Epithelial cell of proximal tubule (primary cell): ENCODE data around the gene CPNE2. TPM values are rescaled to one million over a fixed set of nuclear protein-coding genes. Genes with fewer than 3 reads are reported as not detected.

Experiments used
- DNase-seq: peaks from one replicate; pipeline ENCODE4 v3.0.0-alpha.2; 2011; ENCODE audit warnings: low read depth
- H3K4me3 ChIP-seq: 2 replicates; pipeline ENCODE4 v1.5.1; 2011; ENCODE audit warnings: low read depth, mild to moderate bottlenecking, low read length
- CTCF ChIP-seq: conservative IDR thresholded peaks from 2 replicates; pipeline ENCODE4 v1.5.1; 2012; ENCODE audit warnings: low read depth, mild to moderate bottlenecking, low read length
- total RNA-seq: library from RNA; depleted of rRNA; stranded (reverse); fragments of >200 nt; gene quantifications from 2 replicates; pipeline ENCODE4 v1.2.3, GENCODE V29; 2015

The CPNE2 gene
- total RNA-seq, 1 donor from 2014 or later: 44.9 TPM

- no peak for DNase-seq
These were observed 46.0 kb downstream of the CPNE2 start for GRCh38 chr16:57138281-57138935.

GRCh38 chr16:57140931-57141668, 48.7 kb downstream of the CPNE2 start:
- DNase-seq: no peak
- TF ChIP-seq CTCF: no peak
- no peak overlapping the region for H3K4me3 ChIP-seq

More at GRCh38 chr16:57138281-57138935, 46.0 kb downstream of the CPNE2 start:
- TF ChIP-seq CTCF: no peak
- H3K4me3 ChIP-seq: no peak overlapping the region

GRCh38 chr16:57141822-57142631, 49.6 kb downstream of the CPNE2 start:
- no peak for TF ChIP-seq CTCF
- no peak for DNase-seq
- no peak overlapping the region for H3K4me3 ChIP-seq

GRCh38 chr16:57143149-57143921, 51.0 kb downstream of the CPNE2 start:
- H3K4me3 ChIP-seq: no peak overlapping the region
- no peak for DNase-seq
- TF ChIP-seq CTCF: no peak

GRCh38 chr16:57144027-57144426, 51.6 kb downstream of the CPNE2 start:
- TF ChIP-seq CTCF: no peak
- DNase-seq: no peak
- H3K4me3 ChIP-seq: no peak overlapping the region
